K562 (cell line): Measurements from ENCODE around the gene ANK2.

Source experiments
- CTCF ChIP-seq, 3 experiments: IDR thresholded peaks in 2 of 3; conservative IDR thresholded peaks in 1 of 3; 2 replicates each; pipeline ENCODE4 v1.5.1; 2011 to 2012; ENCODE audit warnings: low read length in 3 of 3, mild to moderate bottlenecking in 3 of 3, control low read depth in 2 of 3, improper control_type of control experiment in 1 of 3, inconsistent platforms in 1 of 3, low read depth in 1 of 3, mixed read lengths in 1 of 3, moderate library complexity in 1 of 3; ENCODE audit not compliant: insufficient read depth in 2 of 3
- E2F5 ChIP-seq: sonication (generic); formaldehyde crosslinking; IDR thresholded peaks from 2 replicates; pipeline ENCODE4 v1.8.0; 2022; ENCODE audit warnings: mild to moderate bottlenecking, missing genetic modification reagents
- EGR1 ChIP-seq: fragments of 450-650 bp; conservative IDR thresholded peaks from 2 replicates; pipeline ENCODE4 v1.6.1; 2017; ENCODE audit warnings: mild to moderate bottlenecking
- EP400 ChIP-seq: fragments of 450-650 bp; IDR thresholded peaks from 2 replicates; pipeline ENCODE4 v1.6.1; 2017; ENCODE audit warnings: antibody characterized with exemption, mild to moderate bottlenecking, moderate library complexity
- KDM1A ChIP-seq, 2 experiments: fragments of 450-650 bp; IDR thresholded peaks; 2 replicates each; pipeline ENCODE4 v1.6.1; 2016; ENCODE audit warnings: mild to moderate bottlenecking in 2 of 2
- MYC ChIP-seq, 2 experiments: fragments of 250-450 bp in 1 of 2; sonication (Bioruptor Pico) in 1 of 2; IDR thresholded peaks; 2 replicates each; pipeline versions ENCODE4 v1.5.1 to v1.6.1; 2012 to 2021; ENCODE audit warnings: low read depth in 2 of 2, borderline replicate concordance in 1 of 2, improper control_type of control experiment in 1 of 2, low read length in 1 of 2, mild to moderate bottlenecking in 1 of 2, moderate library complexity in 1 of 2
- POLR2AphosphoS5 ChIP-seq: IDR thresholded peaks from 2 replicates; pipeline ENCODE4 v1.6.1; 2011; ENCODE audit warnings: mild to moderate bottlenecking, low read depth, low read length, moderate library complexity; ENCODE audit not compliant: control insufficient read depth, insufficient read depth
- ZFP91 ChIP-seq: sonication (generic); formaldehyde crosslinking; IDR thresholded peaks from 2 replicates; pipeline ENCODE4 v1.8.0; 2022; ENCODE audit warnings: mild to moderate bottlenecking, missing genetic modification reagents

- TF ChIP-seq MYC (IDR thresholded peaks at IDR 0.05; ENCODE audit: low read depth, low read length) (no peak), MYC (CRISPR knock-in tag; IDR thresholded peaks at IDR 0.05; ENCODE audit: borderline replicate concordance, low read depth) (no peak), KDM1A (IDR thresholded peaks at IDR 0.05) (no peak), POLR2AphosphoS5 (no peak), ZFP91 (CRISPR knock-in tag) (no peak), EP400 (no peak), EGR1 (no peak), E2F5 (CRISPR knock-in tag) (no peak), CTCF (IDR thresholded peaks at IDR 0.05 in 2 of 3, conservative IDR thresholded peaks at IDR 0.05 in 1 of 3; ENCODE audit: insufficient read depth in 2 of 3, low read depth in 1 of 3, low read length in 3 of 3) (no peak)
Observed at GRCh38 chr4:113147498-113148111, 98.2 kb downstream of the ANK2 start.
